Measurements from ENCODE around the gene VPS9D1. TPM values are rescaled to one million over a fixed set of nuclear protein-coding genes. Genes with fewer than 3 reads are reported as not detected.
A peak's percentile ranks its signal among the peaks of the same experiment; 100 is the strongest.

VPS9D1 gene
- total and polyA plus RNA-seq, 7 donors = 3.7 to 10.3 (median 5.2) TPM

- no peak for DNase-seq
- Histone ChIP-seq H3K36me3 (ENCODE audit: insufficient read depth in 1 of 2, low read depth in 1 of 2) (peaks cover 6 to 75% of the 10 kb centered on the region in 2 donors), H3K4me1 (no peaks in the 10 kb centered on the region), H3K27ac (no peak overlapping the region), H3K4me3 (no peak overlapping the region), H3K9me3 (no peaks in the 10 kb centered on the region), H3K27me3 (ENCODE audit: insufficient read depth in 3 of 3, low read length in 2 of 3) (no peaks in the 10 kb centered on the region)
- ATAC-seq = peak in 1 of 4 donors; percentile 17
- 65 to 74% (median 66%) methylated on average over 20 of the region's 20 CpGs for WGBS, 3 donors
- intact Hi-C loops (cut with DNase I) = no loop called here
- no peak for TF ChIP-seq CTCF (IDR thresholded peaks at IDR 0.05)
These were observed 18.0 kb upstream of the VPS9D1 start for GRCh38 chr16:89738538-89739317.

GRCh38 chr16:89738072-89738377, 17.3 kb upstream of the VPS9D1 start:
- DNase-seq = no peak

GRCh38 chr16:89737341-89738071, 16.8 kb upstream of the VPS9D1 start:
- intact Hi-C loops (cut with DNase I) = no loop called here
- Histone ChIP-seq H3K36me3 (ENCODE audit: insufficient read depth in 1 of 2, low read depth in 1 of 2) (peaks cover 6 to 84% of the 10 kb centered on the region in 2 donors), H3K4me3 (no peak overlapping the region), H3K27me3 (ENCODE audit: insufficient read depth in 3 of 3, low read length in 2 of 3) (no peaks in the 10 kb centered on the region), H3K4me1 (no peaks in the 10 kb centered on the region), H3K9me3 (no peaks in the 10 kb centered on the region), H3K27ac (no peak overlapping the region)
- DNase-seq (no peak), ATAC-seq (no peak)
- no peak for TF ChIP-seq CTCF (IDR thresholded peaks at IDR 0.05)
- WGBS, 3 donors = 88 to 92% (median 90%) methylated on average over 20 of the region's 20 CpGs

More at GRCh38 chr16:89738072-89738377, 17.3 kb upstream of the VPS9D1 start:
- 88 to 92% (median 90%) methylated on average over 14 of the region's 14 CpGs for WGBS, 3 donors
- Histone ChIP-seq H3K4me3 (no peak overlapping the region), H3K4me1 (no peaks in the 10 kb centered on the region), H3K27me3 (ENCODE audit: insufficient read depth in 3 of 3, low read length in 2 of 3) (no peaks in the 10 kb centered on the region), H3K27ac (no peak overlapping the region), H3K9me3 (no peaks in the 10 kb centered on the region), H3K36me3 (ENCODE audit: insufficient read depth in 1 of 2, low read depth in 1 of 2) (peaks cover 6 to 82% of the 10 kb centered on the region in 2 donors)
- no peak for ATAC-seq
- TF ChIP-seq CTCF (IDR thresholded peaks at IDR 0.05) = no peak
- intact Hi-C loops (cut with DNase I) = no loop called here

- peaks cover 6 to 92% of the 10 kb centered on the region in 2 donors for H3K36me3 ChIP-seq (ENCODE audit: insufficient read depth in 1 of 2, low read depth in 1 of 2)
- intact Hi-C loops (cut with DNase I) = no loop called here
- H3K4me1 ChIP-seq = no peaks in the 10 kb centered on the region
- DNase-seq = no peak
- H3K27me3 ChIP-seq (ENCODE audit: insufficient read depth in 3 of 3, low read length in 2 of 3) = no peaks in the 10 kb centered on the region
- TF ChIP-seq CTCF (IDR thresholded peaks at IDR 0.05) = no peak
- no peak for ATAC-seq
- H3K9me3 ChIP-seq = no peaks in the 10 kb centered on the region
- 94 to 97% (median 96%) methylated on average over 3 of the region's 3 CpGs for WGBS, 3 donors
- H3K4me3 ChIP-seq = no peak overlapping the region
- no peak overlapping the region for H3K27ac ChIP-seq
These were observed 15.9 kb upstream of the VPS9D1 start for GRCh38 chr16:89736554-89736953.
